Fibroblast of pulmonary artery (primary cell): ENCODE results near the gene CA6.
"Not testable (repeated sequence)": the region's sequence is repeated elsewhere in the genome, so short reads cannot be mapped to it uniquely, and the experiment has no call there.

Experiments used
- DNase-seq: peaks from one replicate; pipeline ENCODE4 v3.0.0-alpha.2; 2010; ENCODE audit warnings: low read depth
- H3K4me3 ChIP-seq: replicated peaks from 2 replicates; pipeline ENCODE4 v1.5.1; 2011; ENCODE audit warnings: low read depth, mild to moderate bottlenecking, control low read depth, low read length, moderate library complexity
- TF ChIP-seq, protein P1 (sequence below): IDR thresholded peaks from 2 replicates; pipeline ENCODE4 v1.5.1; 2011; ENCODE audit warnings: mild to moderate bottlenecking, control low read depth, low read length, inconsistent platforms; ENCODE audit errors: missing control alignments

Gene CA6

DNA sequence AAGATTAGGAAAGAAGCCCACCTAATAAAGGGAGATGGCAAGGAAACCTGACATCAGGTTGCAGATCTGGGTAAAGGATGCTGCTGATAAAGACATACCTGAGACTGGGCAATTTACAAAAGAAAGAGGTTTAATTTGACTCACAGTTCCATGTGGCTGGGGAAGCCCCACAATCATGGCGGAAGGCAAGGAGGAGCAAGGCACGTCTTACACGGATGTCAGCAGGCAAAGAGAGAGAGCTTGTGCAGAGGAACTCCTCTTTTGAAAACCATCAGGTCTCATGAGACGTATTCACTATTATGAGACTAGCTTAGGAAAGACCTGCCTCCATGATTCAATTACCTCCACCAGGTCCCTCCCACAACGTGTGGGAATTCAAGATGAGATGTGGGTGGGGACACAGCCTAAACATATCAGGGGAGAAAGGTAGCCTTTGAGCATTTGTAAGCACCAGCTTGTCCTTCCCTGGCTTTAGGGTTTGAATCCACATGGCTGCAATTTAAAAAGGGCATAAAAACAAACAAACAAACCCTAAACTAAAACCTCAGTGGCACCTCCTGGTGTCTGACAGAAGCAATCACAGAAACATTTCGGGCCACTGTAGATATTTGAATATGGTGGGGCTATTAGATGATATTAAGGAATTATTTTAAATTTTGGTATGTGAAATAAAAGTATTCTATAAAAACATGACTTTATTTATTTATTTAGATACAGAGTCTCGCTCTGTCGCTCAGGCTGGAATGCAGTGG lies 47.4 kb downstream of the CA6 start:
- DNase-seq, result no peak
- H3K4me3 ChIP-seq, result no peak overlapping the region
- TF ChIP-seq, protein P1, sequence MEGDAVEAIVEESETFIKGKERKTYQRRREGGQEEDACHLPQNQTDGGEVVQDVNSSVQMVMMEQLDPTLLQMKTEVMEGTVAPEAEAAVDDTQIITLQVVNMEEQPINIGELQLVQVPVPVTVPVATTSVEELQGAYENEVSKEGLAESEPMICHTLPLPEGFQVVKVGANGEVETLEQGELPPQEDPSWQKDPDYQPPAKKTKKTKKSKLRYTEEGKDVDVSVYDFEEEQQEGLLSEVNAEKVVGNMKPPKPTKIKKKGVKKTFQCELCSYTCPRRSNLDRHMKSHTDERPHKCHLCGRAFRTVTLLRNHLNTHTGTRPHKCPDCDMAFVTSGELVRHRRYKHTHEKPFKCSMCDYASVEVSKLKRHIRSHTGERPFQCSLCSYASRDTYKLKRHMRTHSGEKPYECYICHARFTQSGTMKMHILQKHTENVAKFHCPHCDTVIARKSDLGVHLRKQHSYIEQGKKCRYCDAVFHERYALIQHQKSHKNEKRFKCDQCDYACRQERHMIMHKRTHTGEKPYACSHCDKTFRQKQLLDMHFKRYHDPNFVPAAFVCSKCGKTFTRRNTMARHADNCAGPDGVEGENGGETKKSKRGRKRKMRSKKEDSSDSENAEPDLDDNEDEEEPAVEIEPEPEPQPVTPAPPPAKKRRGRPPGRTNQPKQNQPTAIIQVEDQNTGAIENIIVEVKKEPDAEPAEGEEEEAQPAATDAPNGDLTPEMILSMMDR, result peak; percentile 34

DNA sequence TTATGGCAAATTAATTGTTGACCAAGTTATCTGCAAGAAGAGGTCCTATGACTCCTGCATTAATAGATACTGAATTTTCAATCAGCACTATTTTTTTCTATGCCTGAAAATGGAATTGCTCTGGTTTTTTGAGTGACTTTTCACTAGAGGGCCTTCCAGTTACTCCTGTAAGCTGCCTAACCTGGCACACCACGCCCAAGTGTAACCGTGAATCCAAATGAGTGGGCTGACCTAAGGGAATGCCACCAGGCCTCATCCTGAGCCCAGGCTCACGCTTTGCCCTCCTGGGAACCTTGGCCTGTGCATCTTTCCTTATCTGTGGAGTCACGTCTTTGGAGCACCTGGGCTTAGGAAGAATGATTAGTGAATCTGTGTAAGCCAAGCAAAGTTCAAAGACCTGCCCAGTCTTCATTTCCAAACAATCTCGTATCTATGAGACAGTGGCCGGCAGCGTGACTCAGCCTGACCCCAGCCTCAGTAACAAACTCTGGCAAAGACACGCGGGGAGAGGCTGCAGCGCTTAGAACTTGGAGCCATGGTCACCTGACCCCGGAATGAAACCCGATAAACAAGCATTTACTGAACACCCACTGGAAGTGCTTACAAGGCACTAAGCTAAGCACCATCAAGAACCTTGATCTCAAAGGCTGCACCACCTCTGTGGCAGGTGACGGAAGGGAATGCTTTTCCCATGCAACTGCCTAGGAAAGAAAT lies 48.5 kb downstream of the CA6 start:
- not testable (repeated sequence) for H3K4me3 ChIP-seq, DNase-seq

DNA sequence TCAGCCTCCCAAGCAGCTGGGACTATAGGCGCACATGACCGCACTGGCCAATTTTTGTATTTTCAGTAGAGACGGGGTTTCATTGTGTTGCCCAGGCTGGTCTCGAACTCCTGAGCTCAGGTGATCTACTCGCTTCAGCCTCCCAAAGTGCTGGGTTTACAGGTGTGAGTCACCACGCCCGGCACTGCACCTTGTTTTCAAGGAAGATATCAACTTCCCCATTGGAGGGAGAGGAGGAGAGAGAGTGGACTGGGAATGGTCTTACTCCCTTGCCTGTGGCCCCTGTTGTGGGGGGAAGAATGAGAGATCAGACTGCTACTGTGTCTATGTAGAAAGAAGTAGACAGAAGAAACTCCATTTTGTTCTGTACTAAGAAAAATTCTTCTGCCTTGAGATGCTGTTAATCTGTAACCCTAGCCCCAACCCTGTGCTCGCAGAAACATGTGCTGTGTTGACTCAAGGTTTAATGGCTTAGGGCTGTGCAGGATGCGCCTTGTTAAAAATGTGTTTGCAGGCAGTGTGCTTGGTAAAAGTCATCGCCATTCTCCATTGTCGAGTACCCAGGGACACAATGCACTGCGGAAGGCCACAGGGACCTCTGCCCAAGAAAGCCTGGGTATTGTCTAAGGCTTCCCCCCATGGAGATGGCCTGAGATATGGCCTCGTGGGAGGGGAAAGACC lies 56.0 kb downstream of the CA6 start:
- DNase-seq, H3K4me3 ChIP-seq: not testable (repeated sequence)

DNA sequence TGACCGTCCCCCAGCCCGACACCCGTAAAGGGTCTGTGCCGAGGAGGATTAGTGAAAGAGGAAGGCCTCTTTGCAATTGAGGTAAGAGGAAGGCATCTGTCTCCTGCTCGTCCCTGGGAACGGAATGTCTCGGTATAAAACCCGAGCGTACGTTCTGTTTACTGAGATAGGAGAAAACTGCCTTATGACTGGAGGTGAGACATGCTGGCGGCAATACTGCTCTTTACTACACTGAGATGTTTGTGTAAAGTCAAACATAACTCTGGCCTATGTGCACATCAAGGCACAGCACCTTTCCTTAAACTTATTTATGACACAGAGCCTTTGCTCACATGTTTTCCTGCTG lies 56.5 kb downstream of the CA6 start:
- DNase-seq, H3K4me3 ChIP-seq: not testable (repeated sequence)

DNA sequence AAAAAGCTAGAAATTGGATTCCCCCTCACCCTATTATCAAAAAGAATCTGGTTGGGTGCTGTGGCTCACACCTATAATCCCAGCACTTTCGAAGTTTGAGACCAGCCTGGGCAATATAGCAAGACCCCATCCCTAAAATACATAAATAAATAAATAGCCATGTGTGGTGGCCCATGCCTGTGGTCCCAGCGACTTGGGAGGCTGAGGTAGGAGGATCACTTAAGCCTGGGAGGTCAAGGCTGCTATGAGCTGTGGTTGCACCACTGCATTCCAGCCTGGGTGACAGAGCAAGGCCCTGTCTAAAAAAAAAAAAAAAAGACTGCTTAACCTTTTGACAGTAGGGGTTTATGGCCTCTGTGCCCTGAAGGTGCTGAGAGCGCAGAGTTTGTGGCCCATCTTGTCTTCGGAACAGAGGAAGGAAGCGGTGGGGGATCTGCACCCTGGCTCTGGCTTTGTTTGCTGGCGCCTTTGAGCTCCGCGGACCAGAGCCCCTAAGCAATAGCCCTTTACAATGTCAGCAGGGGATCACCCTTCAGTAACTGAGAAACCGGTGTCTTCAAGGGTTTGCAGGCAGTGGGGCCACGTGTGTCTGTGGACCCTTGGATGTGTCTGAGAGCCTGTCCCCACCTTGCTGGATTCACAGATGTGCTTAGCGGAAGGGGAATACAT lies 58.5 kb downstream of the CA6 start:
- no peak for DNase-seq
- TF ChIP-seq, protein P1, result no peak
- H3K4me3 ChIP-seq, result no peak overlapping the region

DNA sequence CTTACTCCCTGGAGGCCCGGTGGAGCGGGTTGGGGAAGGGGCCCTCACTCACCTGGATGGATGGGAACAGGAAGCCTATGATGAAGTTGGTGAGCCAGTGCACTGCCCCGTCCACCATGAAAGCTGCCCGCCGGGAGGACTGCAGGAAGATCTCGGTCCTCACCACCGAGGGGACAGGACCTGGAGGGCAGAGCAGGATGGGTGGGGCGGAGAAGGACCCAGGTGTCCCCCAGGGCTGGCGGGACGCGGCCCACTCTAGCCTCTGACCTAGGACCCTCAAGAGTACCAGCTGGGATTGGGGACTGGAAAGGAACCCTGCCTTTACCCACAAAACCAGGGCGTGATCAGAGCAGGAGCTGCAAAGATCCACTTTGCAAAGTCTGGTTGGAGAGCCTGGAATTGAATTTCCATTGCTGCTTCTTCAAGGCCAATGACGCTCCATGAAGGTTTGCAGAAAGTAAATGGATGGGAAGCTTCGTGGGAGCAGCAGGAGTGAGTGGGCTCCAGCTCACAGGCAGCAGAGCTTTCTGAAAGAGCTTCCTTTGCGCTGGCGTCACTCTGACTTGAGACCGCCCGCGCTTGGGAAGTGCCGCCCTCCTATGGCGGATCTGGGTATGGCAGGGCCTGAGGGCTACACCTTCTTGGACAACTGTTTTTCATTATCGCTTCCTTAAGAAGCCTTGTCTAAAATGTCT lies 59.2 kb downstream of the CA6 start:
- H3K4me3 ChIP-seq, result no peak overlapping the region
- TF ChIP-seq, protein P1, result peak; percentile 96
- DNase-seq, result peak; percentile 86

DNA sequence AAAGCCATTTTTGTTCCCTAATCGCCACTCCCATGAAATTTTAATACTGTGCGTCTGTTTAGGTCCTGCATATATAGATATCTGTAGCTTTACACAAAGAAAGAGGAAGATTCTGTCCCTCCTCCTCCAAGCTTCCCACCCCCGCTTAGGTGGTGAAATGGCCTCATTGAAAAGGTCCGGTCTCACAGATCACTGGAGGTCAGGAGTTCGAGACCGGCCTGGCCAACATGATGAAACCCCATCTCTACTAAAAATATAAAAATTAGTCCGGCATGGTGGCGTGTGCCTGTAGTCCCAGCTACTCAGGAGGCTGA lies 59.7 kb downstream of the CA6 start:
- TF ChIP-seq, protein P1, result no peak
- H3K4me3 ChIP-seq, result no peak overlapping the region
- DNase-seq, result no peak

DNA sequence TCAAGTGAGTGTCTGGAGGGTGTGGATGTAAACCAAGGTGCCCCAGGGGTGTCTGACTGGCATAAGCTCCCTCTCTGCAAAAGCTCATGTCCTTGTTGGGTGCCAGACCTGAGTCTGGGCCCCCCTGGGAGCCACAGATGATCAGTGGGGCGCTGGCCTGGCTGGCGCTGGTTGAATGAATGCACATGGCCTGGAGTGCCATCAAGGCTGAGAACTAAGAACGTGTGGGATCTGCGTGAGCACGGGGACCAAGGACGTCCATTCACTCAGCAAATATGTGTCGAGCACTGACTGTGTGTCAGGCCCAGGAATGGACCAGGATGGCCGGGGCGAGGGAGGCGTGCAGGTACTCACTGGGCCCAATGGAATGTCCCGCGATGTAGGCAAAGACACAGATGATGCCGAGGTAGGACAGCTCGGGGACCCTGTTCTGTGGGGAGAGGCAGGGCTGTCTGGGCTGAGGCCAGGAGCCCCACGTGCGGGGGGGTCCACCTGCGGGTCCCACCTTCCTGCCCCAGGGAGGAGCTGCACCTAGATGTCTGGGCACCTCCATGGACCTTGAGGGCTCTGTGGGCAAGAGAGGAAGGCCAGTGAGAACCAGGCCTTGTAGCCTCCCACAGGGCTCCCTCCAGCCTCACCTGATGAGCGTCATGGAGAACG lies 61.4 kb downstream of the CA6 start:
- TF ChIP-seq, protein P1, result no peak
- DNase-seq, result no peak
- H3K4me3 ChIP-seq, result no peak overlapping the region
